Retinal pigment epithelial cell (primary cell): ENCODE results near the gene IPO4.
A peak's percentile ranks its signal among the peaks of the same experiment; 100 is the strongest.

ENCODE experiments used
- DNase-seq: peaks from one replicate; pipeline ENCODE4 v3.0.0-alpha.2; 2010; ENCODE audit warnings: low read depth
- H3K4me3 ChIP-seq: 2 replicates; pipeline ENCODE4 v1.5.1; 2011; ENCODE audit warnings: mild to moderate bottlenecking, low read length, control low read depth, moderate library complexity
- CTCF ChIP-seq: conservative IDR thresholded peaks from 2 replicates; pipeline ENCODE4 v1.5.1; 2011; ENCODE audit warnings: low read depth, low read length, control low read depth, inconsistent platforms

Gene IPO4

GRCh38 chr14:24188251-24189058 is at the start of gene IPO4:
Gene IPO4, minus strand, starts transcription at chr14:24188816. Its CDS starts 29 bp downstream, at chr14:24188787.
- TF ChIP-seq CTCF = no peak
- peak within 1 kb of the TSS; percentile 78 for H3K4me3 ChIP-seq
- DNase-seq = peak; percentile 92

GRCh38 chr14:24238123-24238522 is 49.5 kb upstream of the IPO4 start:
- TF ChIP-seq CTCF = no peak
- DNase-seq = no peak
- no peak overlapping the region for H3K4me3 ChIP-seq

- no peak for DNase-seq
- H3K4me3 ChIP-seq = no peak overlapping the region
- no peak for TF ChIP-seq CTCF
These were observed 48.9 kb upstream of the IPO4 start for GRCh38 chr14:24237463-24237955.

- H3K4me3 ChIP-seq = no peak overlapping the region
- no peak for TF ChIP-seq CTCF
- DNase-seq = no peak
These were observed 48.3 kb upstream of the IPO4 start for GRCh38 chr14:24236689-24237462.

GRCh38 chr14:24235804-24236688 is 47.4 kb upstream of the IPO4 start:
- no peak for DNase-seq
- no peak for TF ChIP-seq CTCF
- H3K4me3 ChIP-seq = no peak overlapping the region

- DNase-seq = no peak
- TF ChIP-seq CTCF = no peak
- no peak overlapping the region for H3K4me3 ChIP-seq
These were observed 45.7 kb upstream of the IPO4 start for GRCh38 chr14:24234095-24235005.
